ENCODE measurements around the gene MAN1A1. TPM values are rescaled to one million over a fixed set of nuclear protein-coding genes. Genes with fewer than 3 reads are reported as not detected.

MAN1A1 gene
- total RNA-seq, 1 experiment from 2014 or later, result 13.3 TPM

DNA sequence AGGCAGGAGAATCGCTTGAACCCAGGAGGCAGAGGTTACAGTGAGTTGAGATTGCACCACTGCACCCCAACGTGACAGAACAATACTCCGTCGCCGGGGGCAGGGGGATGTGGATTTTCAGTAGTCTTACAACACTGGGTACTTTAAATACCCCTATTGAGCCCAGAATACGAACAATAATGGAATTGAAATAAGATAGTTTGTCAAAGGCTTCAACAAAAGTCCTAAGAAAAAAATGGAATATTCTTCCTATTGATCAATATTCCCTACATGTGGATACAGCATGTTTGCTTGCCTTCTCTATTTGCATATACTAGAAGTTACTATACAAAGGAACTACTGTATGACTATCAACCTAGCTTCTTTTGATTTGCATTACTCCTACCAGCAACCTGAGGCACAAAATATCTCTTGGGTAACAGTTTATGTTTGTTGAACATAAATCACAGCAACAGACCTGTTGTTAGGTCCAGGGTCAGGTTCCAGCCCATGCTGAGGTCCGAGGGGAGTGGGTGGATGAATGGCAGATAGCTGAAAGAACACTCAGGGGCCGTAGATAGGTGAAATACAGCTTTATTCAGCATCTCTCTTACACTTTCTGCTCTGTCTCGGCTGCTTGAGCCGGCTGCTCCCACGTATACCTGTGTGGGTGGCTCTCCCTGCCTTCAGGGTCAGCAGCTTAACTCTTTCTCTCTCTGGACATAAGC is 23.8 kb downstream of the MAN1A1 start:
- CTCF ChIA-PET, result no interaction called here
- H3K27me3 Mint-ChIP-seq (ENCODE audit: unreplicated experiment), result no peaks in the 10 kb centered on the region
- no peak for DNase-seq
- no peak overlapping the region for H3K4me3 Mint-ChIP-seq (ENCODE audit: low read depth, unreplicated experiment)
- no peaks in the 10 kb centered on the region for H3K9me3 Mint-ChIP-seq (ENCODE audit: low read depth, unreplicated experiment)
- H3K27ac Mint-ChIP-seq (ENCODE audit: unreplicated experiment), result no peak overlapping the region
- BruUV-seq (replicated peaks), result no TSS peak
- peaks cover 12% of the 10 kb centered on the region for H3K4me1 Mint-ChIP-seq (ENCODE audit: low read depth, unreplicated experiment)
- H3K36me3 Mint-ChIP-seq (ENCODE audit: insufficient read depth, unreplicated experiment), result no peaks in the 10 kb centered on the region
- no peak for TF ChIP-seq CTCF (IDR thresholded peaks at IDR 0.05; ENCODE audit: unreplicated experiment)
- intact Hi-C loops (cut with micrococcal nuclease; ENCODE audit: unreplicated experiment), result no loop called here

DNA sequence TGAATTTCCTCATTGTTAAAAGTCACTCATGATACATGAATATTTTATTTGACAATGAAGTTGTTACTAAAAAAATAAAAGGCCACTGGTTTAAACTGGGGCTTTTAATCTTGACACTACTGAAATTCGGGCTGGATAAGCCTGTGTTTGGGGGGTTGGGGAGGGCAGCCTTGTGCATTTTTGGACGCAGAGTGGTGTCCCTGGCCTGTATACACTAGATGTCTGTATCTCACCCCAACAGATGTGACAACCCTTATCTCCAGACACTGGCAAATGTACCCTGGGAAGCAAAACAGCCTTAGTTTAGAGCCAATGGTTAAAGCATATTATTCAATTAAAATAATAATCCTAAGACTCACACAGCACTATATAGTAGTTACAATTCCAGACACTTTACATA is 24.8 kb downstream of the MAN1A1 start:
- Mint-ChIP-seq H3K36me3 (ENCODE audit: insufficient read depth, unreplicated experiment) (no peaks in the 10 kb centered on the region), H3K4me3 (ENCODE audit: low read depth, unreplicated experiment) (no peak overlapping the region), H3K9me3 (ENCODE audit: low read depth, unreplicated experiment) (no peaks in the 10 kb centered on the region), H3K4me1 (ENCODE audit: low read depth, unreplicated experiment) (peaks cover 12% of the 10 kb centered on the region), H3K27me3 (ENCODE audit: unreplicated experiment) (no peaks in the 10 kb centered on the region), H3K27ac (ENCODE audit: unreplicated experiment) (no peak overlapping the region)
- intact Hi-C loops (cut with micrococcal nuclease; ENCODE audit: unreplicated experiment), result no loop called here
- no peak for DNase-seq
- CTCF ChIA-PET, result no interaction called here
- no TSS peak for BruUV-seq (replicated peaks)
- TF ChIP-seq CTCF (IDR thresholded peaks at IDR 0.05; ENCODE audit: unreplicated experiment), result no peak

- no peak for TF ChIP-seq CTCF (IDR thresholded peaks at IDR 0.05; ENCODE audit: unreplicated experiment)
- Mint-ChIP-seq H3K27ac (ENCODE audit: unreplicated experiment) (no peak overlapping the region), H3K9me3 (ENCODE audit: low read depth, unreplicated experiment) (no peaks in the 10 kb centered on the region), H3K4me3 (ENCODE audit: low read depth, unreplicated experiment) (no peak overlapping the region), H3K27me3 (ENCODE audit: unreplicated experiment) (no peaks in the 10 kb centered on the region), H3K4me1 (ENCODE audit: low read depth, unreplicated experiment) (peaks cover 12% of the 10 kb centered on the region), H3K36me3 (ENCODE audit: insufficient read depth, unreplicated experiment) (no peaks in the 10 kb centered on the region)
- DNase-seq, result no peak
- intact Hi-C loops (cut with micrococcal nuclease; ENCODE audit: unreplicated experiment), result no loop called here
- no TSS peak for BruUV-seq (replicated peaks)
- CTCF ChIA-PET, result no interaction called here
Observed at GRCh38 chr6:119323931-119324330, 25.6 kb downstream of the MAN1A1 start.

DNA sequence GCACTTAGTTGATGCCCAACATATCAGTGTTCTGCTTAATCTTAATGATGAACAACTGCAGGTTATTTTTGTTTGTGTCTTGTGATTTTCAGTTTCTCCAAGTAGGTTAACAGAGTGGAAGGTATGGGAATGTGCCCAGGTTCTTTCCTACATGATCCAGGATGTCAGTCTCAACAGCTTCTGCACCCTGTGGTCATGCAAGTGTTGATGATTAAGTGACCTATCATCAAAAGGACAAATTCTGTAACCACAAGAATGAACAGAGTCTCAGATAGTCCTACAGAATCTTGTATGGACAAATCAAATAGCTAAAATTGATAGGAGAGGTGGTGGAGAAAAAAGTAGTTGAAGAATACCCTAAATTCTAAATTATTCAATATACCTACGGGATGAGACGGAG is 26.1 kb downstream of the MAN1A1 start:
- no peak for DNase-seq
- TF ChIP-seq CTCF (IDR thresholded peaks at IDR 0.05; ENCODE audit: unreplicated experiment), result no peak
- no peaks in the 10 kb centered on the region for H3K9me3 Mint-ChIP-seq (ENCODE audit: low read depth, unreplicated experiment)
- no peaks in the 10 kb centered on the region for H3K36me3 Mint-ChIP-seq (ENCODE audit: insufficient read depth, unreplicated experiment)
- peaks cover 12% of the 10 kb centered on the region for H3K4me1 Mint-ChIP-seq (ENCODE audit: low read depth, unreplicated experiment)
- H3K4me3 Mint-ChIP-seq (ENCODE audit: low read depth, unreplicated experiment), result no peak overlapping the region
- H3K27me3 Mint-ChIP-seq (ENCODE audit: unreplicated experiment), result no peaks in the 10 kb centered on the region
- CTCF ChIA-PET, result no interaction called here
- intact Hi-C loops (cut with micrococcal nuclease; ENCODE audit: unreplicated experiment), result no loop called here
- no TSS peak for BruUV-seq (replicated peaks)
- no peak overlapping the region for H3K27ac Mint-ChIP-seq (ENCODE audit: unreplicated experiment)
